A549 (cell line): Measurements from ENCODE around the gene SEMA6B. TPM values are rescaled to one million over a fixed set of nuclear protein-coding genes. Genes with fewer than 3 reads are reported as not detected.

Experiments
- ATAC-seq, 2 experiments: fragments of 200-7000 bp in 1 of 2; fragments of >200 bp in 1 of 2; cut with Nextera tagmentation in 1 of 2; cut with Tn5 transposase in 1 of 2; 3 replicates each; pipeline versions ENCODE4 v1.8.0 to v1.9.1; 2018 to 2020; ENCODE audit warnings: mild to moderate bottlenecking in 1 of 2, moderate library complexity in 1 of 2
- CTCF ChIA-PET: fragments of 300-600 bp; sonication (Branson Sonifier 250); formaldehyde crosslinking; extraction: SDS; loops from one replicate; lab custom pipeline; 2021; ENCODE audit warnings: antibody characterized with exemption, inconsistent platforms; lab: Yijun Ruan, JAX
- POLR2A ChIA-PET: fragments of 350-600 bp; formaldehyde crosslinking; extraction: SDS; loops from one replicate; lab custom pipeline; 2021; ENCODE audit warnings: antibody characterized with exemption, inconsistent platforms; lab: Yijun Ruan, JAX
- DNase-seq, 2 experiments: peaks; one replicate each; pipeline versions ENCODE4 v3.0.0 to v3.0.0-alpha.2; 2011 to 2016; ENCODE audit warnings: low read depth in 1 of 2, low spot score in 1 of 2
- FAIRE-seq: peaks from 2 replicates; lab custom pipeline; 2011; peaks lifted over from hg19 to GRCh38; lab: Jason Lieb, UNC
- H3K27ac ChIP-seq, 2 experiments: fragments of >200 bp; sonication (Bioruptor Twin); formaldehyde crosslinking; 3 replicates each; pipeline ENCODE4 v1.5.1; 2016 to 2017
- H3K4me1 ChIP-seq: fragments of >200 bp; sonication (Bioruptor Twin); formaldehyde crosslinking; 3 replicates; pipeline ENCODE4 v1.6.1; 2016
- H3K4me2 ChIP-seq: fragments of >200 bp; sonication (Bioruptor Twin); formaldehyde crosslinking; 3 replicates; pipeline ENCODE4 v1.6.1; 2016
- H3K4me3 ChIP-seq: fragments of >200 bp; sonication (Bioruptor Twin); formaldehyde crosslinking; 3 replicates; pipeline ENCODE4 v1.5.1; 2016
- H3K9me3 ChIP-seq: fragments of >200 bp; sonication (Bioruptor Twin); formaldehyde crosslinking; 3 replicates; pipeline ENCODE4 v1.6.1; 2016
- BCL3 ChIP-seq: fragments of >200 bp; sonication (Bioruptor Twin); formaldehyde crosslinking; IDR thresholded peaks from 3 replicates; pipeline ENCODE4 v1.6.1; 2016
- CBX2 ChIP-seq: fragments of 200-600 bp; sonication (generic); IDR thresholded peaks from 2 replicates; pipeline ENCODE4 v1.6.1; 2016; ENCODE audit warnings: low read depth, mild to moderate bottlenecking, borderline replicate concordance
- CEBPB ChIP-seq, 2 experiments: fragments of >200 bp in 1 of 2; sonication (Bioruptor Twin) in 1 of 2; formaldehyde crosslinking in 1 of 2; IDR thresholded peaks; 2 replicates each; pipeline ENCODE4 v1.6.1; 2012 to 2016
- CHD4 ChIP-seq: fragments of 200-600 bp; sonication (generic); IDR thresholded peaks from 2 replicates; pipeline ENCODE4 v1.6.1; 2016; ENCODE audit warnings: antibody characterized with exemption, mild to moderate bottlenecking, borderline replicate concordance
- E2F6 ChIP-seq: IDR thresholded peaks from 2 replicates; pipeline ENCODE4 v1.6.1; 2012; ENCODE audit warnings: low read depth, borderline replicate concordance
- ELK1 ChIP-seq: fragments of 150-350 bp; IDR thresholded peaks from 2 replicates; pipeline ENCODE4 v1.6.1; 2014; ENCODE audit warnings: low read depth, mild to moderate bottlenecking, low read length
- FOSL2 ChIP-seq, 2 experiments: fragments of 450-650 bp in 1 of 2; fragments of >200 bp in 1 of 2; sonication (Bioruptor Twin) in 1 of 2; formaldehyde crosslinking; IDR thresholded peaks; 2 replicates each; pipeline versions ENCODE4 v1.5.0 to v1.6.1; 2016 to 2020; ENCODE audit warnings: mild to moderate bottlenecking in 1 of 2, moderate library complexity in 1 of 2
- FOXS1 ChIP-seq: fragments of 250-450 bp; sonication (Bioruptor Pico); IDR thresholded peaks from 2 replicates; pipeline ENCODE4 v1.5.0; 2020; ENCODE audit warnings: mild to moderate bottlenecking, moderate library complexity
- HDAC2 ChIP-seq: fragments of 200-600 bp; sonication (generic); IDR thresholded peaks from 2 replicates; pipeline ENCODE4 v1.6.1; 2016
- HES2 ChIP-seq: fragments of >200 bp; sonication (Bioruptor Twin); formaldehyde crosslinking; IDR thresholded peaks from 2 replicates; pipeline ENCODE4 v1.6.1; 2016
- HOXB13 ChIP-seq: fragments of 250-450 bp; sonication (Bioruptor Pico); IDR thresholded peaks from 2 replicates; pipeline ENCODE4 v1.5.0; 2020; ENCODE audit warnings: low read depth, mild to moderate bottlenecking, moderate library complexity
- HOXB5 ChIP-seq: fragments of 250-450 bp; sonication (Bioruptor Pico); IDR thresholded peaks from 2 replicates; pipeline ENCODE4 v1.5.0; 2020; ENCODE audit warnings: mild to moderate bottlenecking, moderate library complexity
- MAX ChIP-seq: IDR thresholded peaks from 2 replicates; pipeline ENCODE4 v1.6.1; 2012
- MAZ ChIP-seq: fragments of 150-350 bp; IDR thresholded peaks from 2 replicates; pipeline ENCODE4 v1.6.1; 2014; ENCODE audit warnings: antibody characterized with exemption, low read depth, low read length, borderline replicate concordance
- MYC ChIP-seq: IDR thresholded peaks from 2 replicates; pipeline ENCODE4 v1.6.1; 2012; ENCODE audit warnings: mild to moderate bottlenecking, inconsistent platforms, low read length, improper control_type of control experiment, borderline replicate concordance
- NFE2L2 ChIP-seq: fragments of 150-350 bp; conservative IDR thresholded peaks from 2 replicates; pipeline ENCODE4 v1.6.1; 2014; ENCODE audit warnings: low read length
- NPAS2 ChIP-seq: fragments of 250-450 bp; sonication (Bioruptor Pico); IDR thresholded peaks from 2 replicates; pipeline ENCODE4 v1.8.0; 2022; ENCODE audit warnings: mild to moderate bottlenecking, moderate library complexity, borderline replicate concordance
- NR3C1 ChIP-seq: fragments of >200 bp; sonication (Bioruptor Twin); formaldehyde crosslinking; IDR thresholded peaks from 3 replicates; pipeline ENCODE4 v1.6.1; 2017
- PBX3 ChIP-seq: IDR thresholded peaks from 2 replicates; pipeline ENCODE4 v1.6.1; 2012
- POLR2A ChIP-seq: IDR thresholded peaks from 2 replicates; pipeline ENCODE4 v1.6.1; 2012; ENCODE audit warnings: mild to moderate bottlenecking, low read length
- RNF2 ChIP-seq: fragments of 200-600 bp; sonication (generic); IDR thresholded peaks from 2 replicates; pipeline ENCODE4 v1.6.1; 2016; ENCODE audit warnings: low read depth, mild to moderate bottlenecking, antibody characterized with exemption, moderate library complexity, borderline replicate concordance
- SMC3 ChIP-seq: fragments of >200 bp; sonication (Bioruptor Twin); formaldehyde crosslinking; IDR thresholded peaks from 3 replicates; pipeline ENCODE4 v1.6.1; 2018; ENCODE audit warnings: inconsistent platforms
- SREBF2 ChIP-seq: fragments of 450-650 bp; IDR thresholded peaks from 2 replicates; pipeline ENCODE4 v1.6.1; 2014; ENCODE audit warnings: mild to moderate bottlenecking, moderate library complexity
- USF2 ChIP-seq: fragments of 450-650 bp; IDR thresholded peaks from 2 replicates; pipeline ENCODE4 v1.6.1; 2014; ENCODE audit warnings: antibody characterized with exemption
- ZC3H11A ChIP-seq: fragments of 450-650 bp; IDR thresholded peaks from 2 replicates; pipeline ENCODE4 v1.6.1; 2014; ENCODE audit warnings: antibody characterized with exemption, mild to moderate bottlenecking
- WGBS: methylation state at CpG from one replicate; pipeline ENCODE4 v1.1.6; 2017; ENCODE audit errors: missing lambda C conversion rate; 5-methylcytosine and 5-hydroxymethylcytosine counted together
- polyA plus RNA-seq, 4 experiments: library from polyadenylated mRNA; depleted of rRNA in 3 of 4; stranded (reverse); fragments of >200 nt; fragmentation: RNase III in 1 of 4; extraction: RNeasy Plus Mini Kit Qiagen cat#74134 plus additional on column Dnase treatment in 1 of 4; gene quantifications; 2 replicates in 3 of 4; 3 replicates in 1 of 4; pipeline ENCODE4 v1.2.3, GENCODE V29; 2011 to 2017

Gene SEMA6B
- polyA plus RNA-seq, 2 of the 4 experiments (the other 2 are of a cell fraction), result 5.7 to 9.0 TPM

- ATAC-seq, result no peak
- Histone ChIP-seq H3K9me3 (no peaks in the 10 kb centered on the region), H3K4me2 (no peak overlapping the region), H3K4me3 (no peak overlapping the region)
- FAIRE-seq, result no peak
- CTCF ChIA-PET, result interaction anchor here (3.1 to 4.0 kb wide), 2 partner anchors 18 kb away, joined by 14 to 23 read pairs; no protein-coding TSS in a partner anchor
- TF ChIP-seq RNF2 (no peak), MAX (no peak), NR3C1 (no peak), CHD4 (no peak), CBX2 (no peak), USF2 (no peak), CEBPB (IDR thresholded peaks at IDR 0.05) (no peak), NFE2L2 (no peak), BCL3 (no peak), SREBF2 (no peak), HOXB5 (no peak), POLR2A (no peak), ZC3H11A (no peak), NPAS2 (CRISPR knock-in tag) (no peak), PBX3 (no peak), HOXB13 (CRISPR knock-in tag) (no peak), HES2 (no peak)
- TF ChIP-seq, all 56 proteins: peak for 0
- Histone ChIP-seq H3K4me1 (no peaks in the 10 kb centered on the region), H3K27ac (no peak overlapping the region)
- DNase-seq, result no peak
- POLR2A ChIA-PET, result no interaction called here
- WGBS, result 86% methylated on average over 15 of the region's 17 CpGs
Measured at GRCh38 chr19:4506449-4507149, 52.9 kb downstream of the SEMA6B start.

GRCh38 chr19:4505570-4506448 lies 53.7 kb downstream of the SEMA6B start:
- H3K9me3 ChIP-seq, result no peaks in the 10 kb centered on the region
- no peak overlapping the region for H3K4me3 ChIP-seq
- FAIRE-seq, result no peak
- no peak overlapping the region for H3K4me2 ChIP-seq
- ChIA-PET CTCF (interaction anchor here (3.1 kb wide), 1 partner anchor 19 kb away, joined by 14 read pairs; no protein-coding TSS in a partner anchor), POLR2A (no interaction called here)
- 94% methylated on average over 33 of the region's 34 CpGs for WGBS
- no peaks in the 10 kb centered on the region for H3K4me1 ChIP-seq
- no peak for ATAC-seq
- no peak overlapping the region for H3K27ac ChIP-seq
- no peak for DNase-seq
- TF ChIP-seq BCL3 (no peak), FOXS1 (CRISPR knock-in tag) (no peak), SMC3 (no peak), FOSL2 (IDR thresholded peaks at IDR 0.05) (no peak), FOSL2 (CRISPR knock-in tag; IDR thresholded peaks at IDR 0.05) (no peak), HOXB5 (no peak), E2F6 (no peak), HDAC2 (no peak), MAZ (no peak), CEBPB (IDR thresholded peaks at IDR 0.05) (no peak), HES2 (no peak), MYC (no peak), SREBF2 (no peak), ELK1 (no peak), PBX3 (no peak)
